B cell (primary cell): ENCODE data around the gene CCDC141. TPM values are rescaled to one million over a fixed set of nuclear protein-coding genes. Genes with fewer than 3 reads are reported as not detected.

Source experiments
- ATAC-seq: fragments of 200-7000 bp; cut with Tn5 transposase; one replicate; pipeline ENCODE4 v1.10.0; 2021; ENCODE audit warnings: low read depth, mild to moderate bottlenecking, moderate number of reproducible peaks, moderate library complexity
- CTCF ChIA-PET: fragments of 350-600 bp; sonication (Branson Sonifier 250); formaldehyde crosslinking; loops from one replicate; lab custom pipeline; 2021; ENCODE audit warnings: antibody characterized with exemption, inconsistent platforms; lab: Charles Lee
- POLR2A ChIA-PET: fragments of 350-600 bp; sonication (Branson Sonifier 250); formaldehyde crosslinking; loops from one replicate; lab custom pipeline; 2021; ENCODE audit warnings: antibody characterized with exemption; lab: Charles Lee
- DNase-seq: peaks from one replicate; pipeline ENCODE4 v3.0.0; 2013
- H2AFZ ChIP-seq: 2 replicates; pipeline ENCODE4 v1.6.1; 2012; ENCODE audit warnings: mild to moderate bottlenecking, low read depth, low read length; ENCODE audit not compliant: insufficient read depth, poor library complexity, severe bottlenecking
- H3K27ac ChIP-seq, 2 donors: 1 replicate in 1 of 2; 2 replicates in 1 of 2; pipeline ENCODE4 v1.5.1; 2012 to 2013; ENCODE audit warnings: low read length in 2 of 2, mild to moderate bottlenecking in 2 of 2, moderate library complexity in 1 of 2
- H3K27me3 ChIP-seq, 4 experiments: fragments of 200-600 bp in 1 of 4; sonication (generic) in 1 of 4; replicated peaks in 1 of 4; 1 replicate in 2 of 4; 2 replicates in 2 of 4; pipeline versions ENCODE4 v1.6.1 to v1.7.0; 2013 to 2016; ENCODE audit warnings: low read length in 3 of 4, mild to moderate bottlenecking in 2 of 4, mixed read lengths in 1 of 4, moderate library complexity in 1 of 4; ENCODE audit not compliant: insufficient read depth in 4 of 4, control insufficient read depth in 3 of 4; ENCODE audit errors: control extremely low read depth in 1 of 4
- H3K36me3 ChIP-seq, 2 experiments: replicated peaks in 1 of 2; 1 replicate in 1 of 2; 2 replicates in 1 of 2; pipeline versions ENCODE4 v1.6.1 to v1.7.1; 2013; ENCODE audit warnings: low read length in 1 of 2; ENCODE audit not compliant: insufficient read depth in 2 of 2, control insufficient read depth in 1 of 2; ENCODE audit errors: control extremely low read depth in 1 of 2, extremely low read depth in 1 of 2
- H3K4me1 ChIP-seq, 2 donors: fragments of 200-600 bp in 1 of 2; sonication (generic) in 1 of 2; 1 replicate in 1 of 2; 2 replicates in 1 of 2; pipeline versions ENCODE4 v1.5.1 to v1.6.1; 2013 to 2017; ENCODE audit warnings: low read length in 2 of 2; ENCODE audit not compliant: control insufficient read depth in 2 of 2, insufficient read depth in 2 of 2
- H3K4me2 ChIP-seq: replicated peaks from 2 replicates; pipeline ENCODE3; 2012; ENCODE audit warnings: mild to moderate bottlenecking, low read depth, low read length; ENCODE audit not compliant: poor library complexity, severe bottlenecking
- H3K4me3 ChIP-seq, 5 experiments: fragments of 200-600 bp in 1 of 5; sonication (generic) in 1 of 5; 1 replicate in 3 of 5; 2 replicates in 2 of 5; pipeline versions ENCODE4 v1.5.1 to v1.7.0; 2011 to 2016; ENCODE audit warnings: low read length in 4 of 5, mild to moderate bottlenecking in 4 of 5, low read depth in 2 of 5, control low read depth in 1 of 5, moderate library complexity in 1 of 5; ENCODE audit not compliant: insufficient read depth in 1 of 5; ENCODE audit errors: control extremely low read depth in 1 of 5, extremely low read depth in 1 of 5
- H3K79me2 ChIP-seq: fragments of 200-600 bp; sonication (generic); one replicate; pipeline ENCODE4 v1.6.0; 2016; ENCODE audit warnings: low read length; ENCODE audit not compliant: control insufficient read depth, insufficient read depth
- H3K9ac ChIP-seq: fragments of 200-600 bp; sonication (generic); 2 replicates; pipeline ENCODE4 v1.6.1; 2017; ENCODE audit warnings: mild to moderate bottlenecking, low read length, moderate library complexity
- H3K9me3 ChIP-seq, 3 donors: one replicate each; pipeline versions ENCODE4 v1.6.1 to v1.7.1; 2013; ENCODE audit warnings: low read length in 2 of 3; ENCODE audit not compliant: control insufficient read depth in 2 of 3, insufficient read depth in 1 of 3; ENCODE audit errors: control extremely low read depth in 1 of 3
- H4K20me1 ChIP-seq: 2 replicates; pipeline ENCODE4 v1.6.0; 2012; ENCODE audit warnings: mild to moderate bottlenecking, low read length; ENCODE audit not compliant: insufficient read depth, control insufficient read depth, poor library complexity, severe bottlenecking
- H3K27ac Mint-ChIP-seq: one replicate; pipeline ENCODE4 v1.8.0; 2021; ENCODE audit warnings: mixed read lengths
- H3K27me3 Mint-ChIP-seq: one replicate; pipeline ENCODE4 v1.8.0; 2021; ENCODE audit warnings: mixed read lengths
- H3K4me1 Mint-ChIP-seq: one replicate; pipeline ENCODE4 v1.8.0; 2021; ENCODE audit warnings: mixed read lengths
- H3K4me3 Mint-ChIP-seq: one replicate; pipeline ENCODE4 v1.8.0; 2021; ENCODE audit warnings: mixed read lengths
- H3K9me3 Mint-ChIP-seq: one replicate; pipeline ENCODE4 v1.8.0; 2022; ENCODE audit warnings: mixed read lengths; ENCODE audit not compliant: insufficient read depth
- EZH2 ChIP-seq: IDR thresholded peaks from 2 replicates; pipeline ENCODE4 v1.6.1; 2012; ENCODE audit warnings: borderline replicate concordance, low read depth, mild to moderate bottlenecking, moderate library complexity, low read length; ENCODE audit not compliant: insufficient read depth, poor library complexity, severe bottlenecking
- WGBS: methylation state at CpG from one replicate; pipeline ENCODE4 v1.1.5; 2013; ENCODE audit warnings: missing lambda C conversion rate; ENCODE audit not compliant: insufficient coverage; 5-methylcytosine and 5-hydroxymethylcytosine counted together
- intact Hi-C: fragments of 100-400 bp; cut with micrococcal nuclease; formaldehyde crosslinking; loops from one replicate; pipeline ENCODE4 v1.10.0; 2022
- polyA plus RNA-seq: library from polyadenylated mRNA; depleted of rRNA; stranded (reverse); fragments of >200 nt; gene quantifications from 2 replicates; pipeline ENCODE4 v1.2.3, GENCODE V29; 2012
- total RNA-seq, 2 donors: library from RNA; stranded (reverse); fragments of 120-200 nt in 1 of 2; gene quantifications; 1 replicate in 1 of 2; 2 replicates in 1 of 2; pipeline versions ENCODE4 v1.2.3 to v1.2.4, GENCODE V29; 2013 to 2022
- TF ChIP-seq, protein P1 (sequence below): fragments of 200-600 bp; IDR thresholded peaks from one replicate; pipeline ENCODE4 v1.8.0; 2022; ENCODE audit warnings: antibody characterized with exemption, mild to moderate bottlenecking

CCDC141 gene
- total and polyA plus RNA-seq, 2 donors (not counting 1 experiment from before 2014, with no cell fraction given) = 2.1 to 47.5 TPM

DNA sequence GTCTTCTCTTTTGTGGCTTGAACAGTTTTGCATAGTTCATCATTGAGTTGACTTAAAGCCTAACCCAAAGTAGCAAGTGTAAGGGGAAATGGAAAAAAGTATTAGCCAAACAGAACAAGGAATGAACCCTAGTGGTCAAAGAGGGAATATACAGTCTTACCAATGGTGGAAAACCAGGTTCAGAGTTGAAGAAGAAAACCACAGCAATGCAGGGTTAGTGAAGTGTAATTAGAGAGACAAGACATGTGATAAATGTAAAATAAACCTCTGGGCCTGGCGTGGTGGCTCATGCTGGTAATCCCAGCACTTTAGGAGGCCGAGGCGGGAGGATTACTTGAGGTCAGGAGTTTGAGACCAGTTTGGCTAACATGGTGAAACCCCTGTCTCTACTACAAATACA lies 245.1 kb downstream of the CCDC141 start:
- Mint-ChIP-seq H3K4me3 (no peak overlapping the region), H3K9me3 (no peaks in the 10 kb centered on the region), H3K4me1 (no peaks in the 10 kb centered on the region), H3K27me3 (no peaks in the 10 kb centered on the region), H3K27ac (no peak overlapping the region)
- Histone ChIP-seq H3K27ac (no peak overlapping the region), H3K4me2 (no peak overlapping the region), H3K4me3 (no peak overlapping the region), H3K79me2 (no peaks in the 10 kb centered on the region), H3K9ac (no peak overlapping the region), H2AFZ (no peak overlapping the region), H3K9me3 (no peaks in the 10 kb centered on the region), H3K4me1 (no peaks in the 10 kb centered on the region), H4K20me1 (no peaks in the 10 kb centered on the region), H3K36me3 (peaks cover 1 to 3% of the 10 kb centered on the region in 2 experiments), H3K27me3 (no peaks in the 10 kb centered on the region)
- WGBS = no CpG with 5 or more reads among the region's 3 CpGs
- DNase-seq (no peak), ATAC-seq (peak; percentile 21)
- ChIA-PET CTCF (interaction anchor here (0.7 to 1.0 kb wide), 2 partner anchors 12 to 681 kb away, joined by 3 read pairs; no protein-coding TSS in a partner anchor), POLR2A (no interaction called here)
- intact Hi-C loops = no loop called here
- TF ChIP-seq EZH2 = no peak
- TF ChIP-seq, protein P1, sequence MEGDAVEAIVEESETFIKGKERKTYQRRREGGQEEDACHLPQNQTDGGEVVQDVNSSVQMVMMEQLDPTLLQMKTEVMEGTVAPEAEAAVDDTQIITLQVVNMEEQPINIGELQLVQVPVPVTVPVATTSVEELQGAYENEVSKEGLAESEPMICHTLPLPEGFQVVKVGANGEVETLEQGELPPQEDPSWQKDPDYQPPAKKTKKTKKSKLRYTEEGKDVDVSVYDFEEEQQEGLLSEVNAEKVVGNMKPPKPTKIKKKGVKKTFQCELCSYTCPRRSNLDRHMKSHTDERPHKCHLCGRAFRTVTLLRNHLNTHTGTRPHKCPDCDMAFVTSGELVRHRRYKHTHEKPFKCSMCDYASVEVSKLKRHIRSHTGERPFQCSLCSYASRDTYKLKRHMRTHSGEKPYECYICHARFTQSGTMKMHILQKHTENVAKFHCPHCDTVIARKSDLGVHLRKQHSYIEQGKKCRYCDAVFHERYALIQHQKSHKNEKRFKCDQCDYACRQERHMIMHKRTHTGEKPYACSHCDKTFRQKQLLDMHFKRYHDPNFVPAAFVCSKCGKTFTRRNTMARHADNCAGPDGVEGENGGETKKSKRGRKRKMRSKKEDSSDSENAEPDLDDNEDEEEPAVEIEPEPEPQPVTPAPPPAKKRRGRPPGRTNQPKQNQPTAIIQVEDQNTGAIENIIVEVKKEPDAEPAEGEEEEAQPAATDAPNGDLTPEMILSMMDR = peak; percentile 72

DNA sequence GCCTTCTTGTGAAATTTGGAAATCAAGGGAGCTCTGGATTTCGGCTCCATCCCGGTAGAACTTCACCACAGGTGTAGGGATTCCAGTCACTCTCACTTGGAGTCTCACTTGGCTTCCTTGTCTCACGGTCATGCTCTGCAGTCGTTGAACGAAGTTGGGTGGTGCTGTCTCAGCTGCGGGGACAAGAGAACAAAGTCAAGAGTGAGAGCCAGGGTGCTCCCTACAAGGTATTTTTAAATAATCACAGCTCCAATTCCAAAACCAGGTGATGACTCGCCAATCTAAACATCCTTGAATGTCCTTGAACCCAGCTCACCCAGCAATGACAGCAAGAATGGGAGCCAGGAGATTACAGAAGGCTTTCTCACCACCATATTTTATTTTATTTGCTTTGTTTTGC lies 249.4 kb downstream of the CCDC141 start:
- H3K36me3 ChIP-seq = peaks cover 1 to 3% of the 10 kb centered on the region in 2 experiments
- H3K4me1 Mint-ChIP-seq = no peaks in the 10 kb centered on the region
- no peak overlapping the region for H3K9ac ChIP-seq
- H3K4me3 ChIP-seq = no peak overlapping the region
- WGBS = 100% methylated on average over 6 of the region's 7 CpGs
- H3K27ac Mint-ChIP-seq = no peak overlapping the region
- no peaks in the 10 kb centered on the region for H3K27me3 ChIP-seq
- no peaks in the 10 kb centered on the region for H3K9me3 Mint-ChIP-seq
- CTCF ChIA-PET = interaction anchor here (1.5 kb wide), 1 partner anchor 329 kb away, joined by 5 read pairs; no protein-coding TSS in a partner anchor
- H4K20me1 ChIP-seq = no peaks in the 10 kb centered on the region
- no peaks in the 10 kb centered on the region for H3K79me2 ChIP-seq
- ATAC-seq (no peak), DNase-seq (no peak)
- H3K4me1 ChIP-seq = no peaks in the 10 kb centered on the region
- no peak overlapping the region for H3K27ac ChIP-seq
- no peak overlapping the region for H3K4me3 Mint-ChIP-seq
- no peak overlapping the region for H2AFZ ChIP-seq
- intact Hi-C loops = no loop called here
- POLR2A ChIA-PET = no interaction called here
- no peaks in the 10 kb centered on the region for H3K9me3 ChIP-seq
- H3K27me3 Mint-ChIP-seq = no peaks in the 10 kb centered on the region
- H3K4me2 ChIP-seq = no peak overlapping the region
- TF ChIP-seq EZH2 = no peak
- TF ChIP-seq, protein P1 = no peak
